Astrocyte (in vitro differentiated cells and primary cell): ENCODE results near the gene ZC3H4. TPM values are rescaled to one million over a fixed set of nuclear protein-coding genes. Genes with fewer than 3 reads are reported as not detected.
A peak's percentile ranks its signal among the peaks of the same experiment; 100 is the strongest.

Experiments
- DNase-seq: peaks from one replicate; pipeline ENCODE4 v3.0.0-alpha.2; 2010; ENCODE audit warnings: low read depth
- FAIRE-seq: peaks from 2 replicates; lab custom pipeline; 2011; peaks lifted over from hg19 to GRCh38; lab: Jason Lieb, UNC
- H2AFZ ChIP-seq: 2 replicates; pipeline ENCODE4 v1.6.0; 2012; ENCODE audit warnings: low read depth, low read length, inconsistent platforms
- H3K27ac ChIP-seq: 2 replicates; pipeline ENCODE4 v1.5.1; 2011; ENCODE audit warnings: low read depth, low read length, inconsistent platforms
- H3K27me3 ChIP-seq: 2 replicates; pipeline ENCODE4 v1.6.0; 2011; ENCODE audit warnings: low read length, inconsistent platforms; ENCODE audit not compliant: insufficient read depth
- H3K36me3 ChIP-seq: 2 replicates; pipeline ENCODE4 v1.5.1; 2011; ENCODE audit warnings: low read length, inconsistent platforms; ENCODE audit not compliant: insufficient read depth
- H3K4me1 ChIP-seq: 2 replicates; pipeline ENCODE4 v1.5.1; 2011; ENCODE audit warnings: low read length, inconsistent platforms; ENCODE audit not compliant: insufficient read depth
- H3K4me2 ChIP-seq: 2 replicates; pipeline ENCODE4 v1.6.0; 2012; ENCODE audit warnings: low read length, inconsistent platforms
- H3K4me3 ChIP-seq: 2 replicates; pipeline ENCODE4 v1.5.1; 2011; ENCODE audit warnings: low read depth, mild to moderate bottlenecking, low read length, inconsistent platforms; ENCODE audit not compliant: insufficient read depth
- H3K79me2 ChIP-seq: 2 replicates; pipeline ENCODE4 v1.6.0; 2012; ENCODE audit warnings: mild to moderate bottlenecking, low read length, inconsistent platforms; ENCODE audit not compliant: insufficient read depth
- H3K9ac ChIP-seq: 2 replicates; pipeline ENCODE4 v1.6.0; 2012; ENCODE audit warnings: mild to moderate bottlenecking, low read length, inconsistent platforms
- H3K9me3 ChIP-seq: 2 replicates; pipeline ENCODE4 v1.5.1; 2012; ENCODE audit warnings: low read depth, mild to moderate bottlenecking, low read length, inconsistent platforms; ENCODE audit not compliant: insufficient read depth
- H4K20me1 ChIP-seq: 2 replicates; pipeline ENCODE4 v1.6.0; 2012; ENCODE audit warnings: low read length, inconsistent platforms; ENCODE audit not compliant: insufficient read depth
- H3K27ac Mint-ChIP-seq: one replicate; pipeline ENCODE4 v1.8.0; 2021; ENCODE audit warnings: mild to moderate bottlenecking, mixed read lengths; ENCODE audit not compliant: unreplicated experiment
- H3K27me3 Mint-ChIP-seq: one replicate; pipeline ENCODE4 v1.8.0; 2021; ENCODE audit warnings: low read depth, mixed read lengths; ENCODE audit not compliant: unreplicated experiment
- H3K36me3 Mint-ChIP-seq: one replicate; pipeline ENCODE4 v1.8.0; 2021; ENCODE audit warnings: low read depth, mixed read lengths; ENCODE audit not compliant: unreplicated experiment
- H3K4me1 Mint-ChIP-seq: one replicate; pipeline ENCODE4 v1.8.0; 2021; ENCODE audit warnings: low read depth, mixed read lengths; ENCODE audit not compliant: unreplicated experiment
- H3K4me3 Mint-ChIP-seq: one replicate; pipeline ENCODE4 v1.8.0; 2021; ENCODE audit warnings: mild to moderate bottlenecking, moderate library complexity, mixed read lengths; ENCODE audit not compliant: unreplicated experiment
- H3K9me3 Mint-ChIP-seq: one replicate; pipeline ENCODE4 v1.8.0; 2021; ENCODE audit warnings: mild to moderate bottlenecking, mixed read lengths; ENCODE audit not compliant: unreplicated experiment
- CTCF ChIP-seq: IDR thresholded peaks from 2 replicates; pipeline ENCODE4 v1.5.1; 2011; ENCODE audit warnings: low read depth, mild to moderate bottlenecking, inconsistent platforms, low read length, moderate library complexity; ENCODE audit not compliant: insufficient read depth
- EZH2 ChIP-seq: IDR thresholded peaks from 2 replicates; pipeline ENCODE4 v1.6.1; 2012; ENCODE audit warnings: mild to moderate bottlenecking, low read length, inconsistent platforms; ENCODE audit not compliant: insufficient read depth
- total RNA-seq: library from RNA; stranded (reverse); gene quantifications from 2 replicates; pipeline ENCODE4 v1.2.1, GENCODE V29; 2021

ZC3H4 gene
- total RNA-seq, 1 donor from 2014 or later: 42.3 TPM

- no peaks in the 10 kb centered on the region for H3K9me3 Mint-ChIP-seq
- peak; percentile 42 for DNase-seq
- H3K9ac ChIP-seq: peak overlapping the region; percentile 72
- H2AFZ ChIP-seq: no peak overlapping the region
- H3K4me1 ChIP-seq: peaks cover 31% of the 10 kb centered on the region
- H3K27me3 ChIP-seq: no peaks in the 10 kb centered on the region
- peaks cover 22% of the 10 kb centered on the region for H3K36me3 ChIP-seq
- H3K4me2 ChIP-seq: peak overlapping the region; percentile 14
- peaks cover 65% of the 10 kb centered on the region for H4K20me1 ChIP-seq
- peaks cover 79% of the 10 kb centered on the region for H3K79me2 ChIP-seq
- no peaks in the 10 kb centered on the region for H3K27me3 Mint-ChIP-seq
- H3K27ac Mint-ChIP-seq: peak overlapping the region; percentile 16
- H3K36me3 Mint-ChIP-seq: peaks cover 24% of the 10 kb centered on the region
- FAIRE-seq: no peak
- H3K27ac ChIP-seq: peak overlapping the region; percentile 86
- H3K4me1 Mint-ChIP-seq: peaks cover 9% of the 10 kb centered on the region
- no peaks in the 10 kb centered on the region for H3K9me3 ChIP-seq
- no peak overlapping the region for H3K4me3 ChIP-seq
- no peak for TF ChIP-seq CTCF
- TF ChIP-seq EZH2: no peak
- H3K4me3 Mint-ChIP-seq: no peak overlapping the region
These were observed 18.8 kb downstream of the ZC3H4 start for GRCh38 chr19:47094557-47095475.

GRCh38 chr19:47093841-47094240 is 19.7 kb downstream of the ZC3H4 start:
- no peaks in the 10 kb centered on the region for H3K9me3 Mint-ChIP-seq
- no peaks in the 10 kb centered on the region for H3K27me3 ChIP-seq
- H2AFZ ChIP-seq: no peak overlapping the region
- no peak for TF ChIP-seq CTCF
- no peak for TF ChIP-seq EZH2
- no peak overlapping the region for H3K4me3 ChIP-seq
- no peak for DNase-seq
- no peak overlapping the region for H3K9ac ChIP-seq
- H3K4me3 Mint-ChIP-seq: no peak overlapping the region
- peaks cover 74% of the 10 kb centered on the region for H3K79me2 ChIP-seq
- peaks cover 9% of the 10 kb centered on the region for H3K4me1 Mint-ChIP-seq
- peaks cover 22% of the 10 kb centered on the region for H3K36me3 ChIP-seq
- no peak overlapping the region for H3K4me2 ChIP-seq
- H3K27ac ChIP-seq: no peak overlapping the region
- no peaks in the 10 kb centered on the region for H3K9me3 ChIP-seq
- H3K27me3 Mint-ChIP-seq: no peaks in the 10 kb centered on the region
- H3K36me3 Mint-ChIP-seq: peaks cover 24% of the 10 kb centered on the region
- no peak overlapping the region for H3K27ac Mint-ChIP-seq
- H3K4me1 ChIP-seq: peaks cover 31% of the 10 kb centered on the region
- no peak for FAIRE-seq
- H4K20me1 ChIP-seq: peaks cover 59% of the 10 kb centered on the region

GRCh38 chr19:47093254-47093653 is 20.3 kb downstream of the ZC3H4 start:
- no peak overlapping the region for H3K4me3 ChIP-seq
- peaks cover 68% of the 10 kb centered on the region for H3K79me2 ChIP-seq
- H3K4me1 Mint-ChIP-seq: peaks cover 9% of the 10 kb centered on the region
- H3K9me3 Mint-ChIP-seq: no peaks in the 10 kb centered on the region
- no peaks in the 10 kb centered on the region for H3K27me3 ChIP-seq
- H3K27ac Mint-ChIP-seq: no peak overlapping the region
- peaks cover 31% of the 10 kb centered on the region for H3K4me1 ChIP-seq
- peaks cover 58% of the 10 kb centered on the region for H4K20me1 ChIP-seq
- no peak overlapping the region for H2AFZ ChIP-seq
- H3K27me3 Mint-ChIP-seq: no peaks in the 10 kb centered on the region
- H3K4me2 ChIP-seq: no peak overlapping the region
- DNase-seq: no peak
- no peak overlapping the region for H3K27ac ChIP-seq
- peaks cover 22% of the 10 kb centered on the region for H3K36me3 ChIP-seq
- peaks cover 27% of the 10 kb centered on the region for H3K36me3 Mint-ChIP-seq
- H3K4me3 Mint-ChIP-seq: no peak overlapping the region
- no peak for TF ChIP-seq EZH2
- no peak for TF ChIP-seq CTCF
- H3K9me3 ChIP-seq: no peaks in the 10 kb centered on the region
- H3K9ac ChIP-seq: no peak overlapping the region
- no peak for FAIRE-seq
